Activated CD4-positive, alpha-beta T cell treated with anti-CD3 and anti-CD28 coated beads for 48 hours (primary cell): ENCODE measurements around the gene DCLRE1C.
A peak's percentile ranks its signal among the peaks of the same experiment; 100 is the strongest.
"Not testable (repeated sequence)": the region's sequence is repeated elsewhere in the genome, so short reads cannot be mapped to it uniquely, and the experiment has no call there.

ENCODE experiments used
- DNase-seq: peaks from one replicate; pipeline ENCODE4 v3.0.0-alpha.2; 2020

The DCLRE1C gene

GRCh38 chr10:14942950-14943338 is 11.0 kb downstream of the DCLRE1C start:
- not testable (repeated sequence) for DNase-seq

- DNase-seq, result not testable (repeated sequence)
Observed at GRCh38 chr10:14942147-14942949, 11.5 kb downstream of the DCLRE1C start.

GRCh38 chr10:14938971-14939370 is 14.9 kb downstream of the DCLRE1C start:
- DNase-seq, result peak; percentile 50

GRCh38 chr10:14936584-14936983 is 17.3 kb downstream of the DCLRE1C start:
- no peak for DNase-seq

- DNase-seq, result no peak
Observed at GRCh38 chr10:14930610-14931009, 23.3 kb downstream of the DCLRE1C start.

- DNase-seq, result no peak
Observed at GRCh38 chr10:14926722-14927416, 27.0 kb downstream of the DCLRE1C start.

GRCh38 chr10:14926061-14926470 is 27.8 kb downstream of the DCLRE1C start:
- DNase-seq, result no peak

- DNase-seq, result no peak
Observed at GRCh38 chr10:14925268-14925667, 28.6 kb downstream of the DCLRE1C start.

GRCh38 chr10:14924013-14924412 is 29.9 kb downstream of the DCLRE1C start:
- no peak for DNase-seq

GRCh38 chr10:14918964-14919363 is 34.9 kb downstream of the DCLRE1C start:
- no peak for DNase-seq

GRCh38 chr10:14917827-14918226 is 36.1 kb downstream of the DCLRE1C start:
- DNase-seq, result no peak

GRCh38 chr10:14916600-14916999 is 37.3 kb downstream of the DCLRE1C start:
- no peak for DNase-seq

- DNase-seq, result no peak
Observed at GRCh38 chr10:14911801-14912200, 42.1 kb downstream of the DCLRE1C start.

GRCh38 chr10:14910953-14911352 is 42.9 kb downstream of the DCLRE1C start:
- DNase-seq, result no peak

GRCh38 chr10:14909101-14909500 is 44.8 kb downstream of the DCLRE1C start:
- DNase-seq, result no peak

- not testable (repeated sequence) for DNase-seq
Observed at GRCh38 chr10:14907591-14907990, 46.3 kb downstream of the DCLRE1C start.

- DNase-seq, result no peak
Observed at GRCh38 chr10:14906765-14907164, 47.1 kb downstream of the DCLRE1C start.

GRCh38 chr10:14905890-14906289 is 48.0 kb downstream of the DCLRE1C start:
- no peak for DNase-seq

- DNase-seq, result no peak
Observed at GRCh38 chr10:14904864-14905263, 49.0 kb downstream of the DCLRE1C start.

GRCh38 chr10:14904316-14904732 is 49.6 kb downstream of the DCLRE1C start:
- DNase-seq, result peak; percentile 26

- no peak for DNase-seq
Observed at GRCh38 chr10:14891151-14891550, 62.7 kb downstream of the DCLRE1C start.

- no peak for DNase-seq
Observed at GRCh38 chr10:14889318-14889717, 64.6 kb downstream of the DCLRE1C start.

- DNase-seq, result no peak
Observed at GRCh38 chr10:14884082-14884481, 69.8 kb downstream of the DCLRE1C start.

- no peak for DNase-seq
Observed at GRCh38 chr10:14880229-14880628, 73.7 kb downstream of the DCLRE1C start.

- DNase-seq, result no peak
Observed at GRCh38 chr10:14879928-14880193, 74.0 kb downstream of the DCLRE1C start.
